Measurements from ENCODE around the gene ZFC3H1. TPM values are rescaled to one million over a fixed set of nuclear protein-coding genes. Genes with fewer than 3 reads are reported as not detected.

Gene ZFC3H1
- total and polyA plus RNA-seq, 2 of the 13 experiments (the other 11 are each of a cell fraction or from before 2014, with no cell fraction given): 17.1 to 38.3 TPM

DNA sequence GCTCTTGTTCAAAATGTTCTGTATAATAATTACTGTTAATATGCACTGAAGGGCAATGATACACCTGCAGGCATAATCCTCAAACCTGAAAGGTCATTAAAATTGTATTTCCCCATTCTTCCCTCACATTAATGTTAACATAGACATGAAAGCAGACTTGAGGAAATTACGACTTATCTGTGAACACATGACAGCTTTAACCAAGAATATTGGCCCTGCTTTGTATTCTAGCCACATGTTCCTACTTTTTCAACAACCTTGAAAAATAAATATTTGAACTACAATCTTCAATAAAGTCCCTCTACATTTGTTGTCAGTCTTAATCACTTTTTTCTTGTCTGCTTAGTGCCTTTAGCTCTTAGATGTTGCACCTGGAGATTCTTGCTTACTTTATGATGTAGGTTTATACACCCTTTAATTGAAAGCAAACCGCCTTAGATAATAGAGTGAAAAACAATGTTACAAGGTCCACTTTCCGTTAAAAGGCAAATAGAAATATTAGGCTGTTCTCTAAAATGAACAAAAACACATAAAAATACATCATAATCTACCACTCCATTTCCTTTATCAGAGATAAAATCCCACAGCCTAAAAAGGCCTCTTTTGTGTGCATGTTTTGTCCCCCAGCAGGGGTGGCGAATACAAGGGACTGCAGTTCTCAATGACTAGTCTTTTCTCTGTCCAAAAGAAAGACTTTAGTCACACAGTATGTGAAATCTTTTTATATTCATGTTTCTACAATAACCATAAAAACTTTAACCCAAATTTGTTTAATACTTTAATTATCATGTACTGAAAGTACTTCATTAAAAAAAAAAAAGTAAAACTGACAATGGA, 55.9 kb downstream of the ZFC3H1 start:
- Histone ChIP-seq H2AFZ (ENCODE audit: low read length) (no peak overlapping the region), H3K4me2 (ENCODE audit: low read depth, low read length) (no peak overlapping the region), H3K27me3 (ENCODE audit: control insufficient read depth in 1 of 2, insufficient read depth in 2 of 2, low read length in 2 of 2) (no peaks in the 10 kb centered on the region), H3K9me3 (ENCODE audit: low read length) (no peaks in the 10 kb centered on the region), H3K27ac (ENCODE audit: extremely low read length, insufficient read depth, low read length) (no peak overlapping the region), H3K4me3 (replicated peaks in 1 of 3; ENCODE audit: insufficient read depth in 1 of 3, low read depth in 2 of 3, low read length in 3 of 3) (no peak overlapping the region), H4K20me1 (ENCODE audit: insufficient read depth, low read length) (no peaks in the 10 kb centered on the region), H3K9ac (ENCODE audit: insufficient read depth, low read depth, low read length) (no peak overlapping the region), H3K4me1 (ENCODE audit: insufficient read depth, low read length) (no peaks in the 10 kb centered on the region), H3K36me3 (replicated peaks in 1 of 2; ENCODE audit: control insufficient read depth in 1 of 2, insufficient read depth in 2 of 2, low read length in 2 of 2) (peaks cover 3 to 38% of the 10 kb centered on the region in 2 experiments), H3K79me2 (ENCODE audit: insufficient read depth, low read length) (no peaks in the 10 kb centered on the region)
- no peak for DNase-seq (ENCODE audit: low spot score)
- TF ChIP-seq MZF1 (CRISPR knock-in tag; IDR thresholded peaks at IDR 0.05; ENCODE audit: borderline replicate concordance): no peak
- TF ChIP-seq ZNF44 (CRISPR knock-in tag; IDR thresholded peaks at IDR 0.05): no peak
- TF ChIP-seq YEATS4 (CRISPR knock-in tag; IDR thresholded peaks at IDR 0.05; ENCODE audit: borderline replicate concordance): no peak
- no peak for TF ChIP-seq ZZZ3 (CRISPR knock-in tag; IDR thresholded peaks at IDR 0.05; ENCODE audit: borderline replicate concordance)
- TF ChIP-seq, protein P1, sequence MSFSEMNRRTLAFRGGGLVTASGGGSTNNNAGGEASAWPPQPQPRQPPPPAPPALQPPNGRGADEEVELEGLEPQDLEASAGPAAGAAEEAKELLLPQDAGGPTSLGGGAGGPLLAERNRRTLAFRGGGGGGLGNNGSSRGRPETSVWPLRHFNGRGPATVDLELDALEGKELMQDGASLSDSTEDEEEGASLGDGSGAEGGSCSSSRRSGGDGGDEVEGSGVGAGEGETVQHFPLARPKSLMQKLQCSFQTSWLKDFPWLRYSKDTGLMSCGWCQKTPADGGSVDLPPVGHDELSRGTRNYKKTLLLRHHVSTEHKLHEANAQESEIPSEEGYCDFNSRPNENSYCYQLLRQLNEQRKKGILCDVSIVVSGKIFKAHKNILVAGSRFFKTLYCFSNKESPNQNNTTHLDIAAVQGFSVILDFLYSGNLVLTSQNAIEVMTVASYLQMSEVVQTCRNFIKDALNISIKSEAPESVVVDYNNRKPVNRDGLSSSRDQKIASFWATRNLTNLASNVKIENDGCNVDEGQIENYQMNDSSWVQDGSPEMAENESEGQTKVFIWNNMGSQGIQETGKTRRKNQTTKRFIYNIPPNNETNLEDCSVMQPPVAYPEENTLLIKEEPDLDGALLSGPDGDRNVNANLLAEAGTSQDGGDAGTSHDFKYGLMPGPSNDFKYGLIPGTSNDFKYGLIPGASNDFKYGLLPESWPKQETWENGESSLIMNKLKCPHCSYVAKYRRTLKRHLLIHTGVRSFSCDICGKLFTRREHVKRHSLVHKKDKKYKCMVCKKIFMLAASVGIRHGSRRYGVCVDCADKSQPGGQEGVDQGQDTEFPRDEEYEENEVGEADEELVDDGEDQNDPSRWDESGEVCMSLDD (CRISPR knock-in tag; IDR thresholded peaks at IDR 0.05; ENCODE audit: borderline replicate concordance): no peak
- no peak for TF ChIP-seq BORCS8-MEF2B (CRISPR knock-in tag; IDR thresholded peaks at IDR 0.05)
- TF ChIP-seq CTCF (CRISPR knock-in tag; IDR thresholded peaks at IDR 0.05): no peak
- TF ChIP-seq ATF7-NPFF (CRISPR knock-in tag; IDR thresholded peaks at IDR 0.05; ENCODE audit: low read depth): no peak
- 92% methylated on average over 4 of the region's 4 CpGs for WGBS (ENCODE audit: low lambda C conversion rate)
- no peak for FAIRE-seq
- BruUV-seq (replicated peaks): no TSS peak
- ChIA-PET CTCF (ENCODE audit: low intra/inter-chr PET ratio, low total read pairs) (no interaction called here), POLR2A (no interaction called here)
- in situ Hi-C loops (cut with HindIII; ENCODE audit: extremely low pct_ligation_motif_present, low pct_unique_long_range_greater_than_20kb): no loop called here
- no peak for ATAC-seq
- intact Hi-C loops (cut with micrococcal nuclease; ENCODE audit: unreplicated experiment): no loop called here

All from HepG2 (cell line).